Measurements from ENCODE around the gene HECTD4.
"Not testable (repeated sequence)": the region's sequence is repeated elsewhere in the genome, so short reads cannot be mapped to it uniquely, and the experiment has no call there.

HECTD4 gene

DNA sequence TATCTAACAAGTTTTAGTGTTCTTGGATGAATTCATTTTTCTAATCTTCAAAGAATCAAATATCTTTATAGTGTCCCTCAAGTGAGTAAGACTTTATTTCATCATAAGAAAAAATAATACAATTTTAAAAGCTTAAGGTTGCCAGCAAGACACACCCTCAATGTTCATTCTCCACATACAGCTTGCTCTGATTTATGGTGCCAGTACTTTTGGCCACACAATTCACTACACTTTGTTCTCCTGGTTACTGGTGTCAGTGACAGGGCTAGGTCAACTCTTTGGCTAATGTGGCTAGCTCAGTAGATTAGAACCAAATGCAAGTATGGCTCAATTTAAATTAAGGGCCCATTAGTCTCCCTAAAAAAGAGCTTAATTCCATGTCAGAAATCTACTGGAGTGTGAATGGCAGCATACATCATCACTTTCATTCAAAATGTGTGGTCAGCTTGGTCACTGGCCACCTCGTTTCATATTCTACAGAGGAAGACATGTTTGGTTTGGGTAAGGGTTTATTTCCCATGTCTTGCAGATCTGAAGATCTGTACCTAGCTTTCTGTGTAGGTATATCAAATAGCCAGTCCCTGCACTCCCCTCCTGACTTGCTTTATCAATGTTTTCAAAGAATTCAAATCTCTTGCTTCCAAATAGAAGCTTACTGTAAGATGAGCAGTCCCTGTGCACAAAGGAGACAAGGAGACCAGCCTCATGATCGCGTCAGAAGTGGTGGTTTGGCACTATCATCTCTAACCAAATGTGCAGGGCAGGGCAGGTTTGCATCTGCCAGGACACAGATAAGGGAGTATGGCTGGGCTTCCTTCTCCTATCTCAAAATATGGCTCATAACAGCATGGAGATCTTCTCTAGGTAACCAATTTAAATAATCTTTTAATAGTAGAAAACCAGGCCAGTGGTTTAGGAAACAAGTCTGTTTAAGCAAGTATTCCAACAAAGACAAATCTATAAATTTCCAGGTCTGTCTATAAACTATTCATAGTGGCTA lies 31.3 kb downstream of the HECTD4 start:
- peak; percentile 11 for DNase-seq

DNA sequence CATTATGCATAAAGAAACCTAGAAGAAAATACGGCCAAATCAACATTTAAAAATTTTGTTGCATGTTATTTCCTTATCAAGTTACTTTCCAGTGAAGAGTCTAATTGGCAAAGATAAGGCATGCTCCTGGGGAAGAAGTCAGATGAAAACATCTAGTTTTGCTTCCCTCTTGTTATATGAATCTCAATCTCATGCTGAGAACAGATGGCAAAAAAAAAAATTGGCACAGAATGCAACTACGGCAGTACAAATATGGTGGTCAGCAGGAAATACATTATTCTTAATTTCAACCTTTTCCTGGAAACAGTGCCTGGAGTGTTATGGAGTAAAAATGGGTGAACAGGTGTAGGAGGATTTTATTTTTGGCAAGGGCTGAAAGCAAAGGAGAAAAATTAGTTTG lies 32.8 kb downstream of the HECTD4 start:
- no peak for DNase-seq

DNA sequence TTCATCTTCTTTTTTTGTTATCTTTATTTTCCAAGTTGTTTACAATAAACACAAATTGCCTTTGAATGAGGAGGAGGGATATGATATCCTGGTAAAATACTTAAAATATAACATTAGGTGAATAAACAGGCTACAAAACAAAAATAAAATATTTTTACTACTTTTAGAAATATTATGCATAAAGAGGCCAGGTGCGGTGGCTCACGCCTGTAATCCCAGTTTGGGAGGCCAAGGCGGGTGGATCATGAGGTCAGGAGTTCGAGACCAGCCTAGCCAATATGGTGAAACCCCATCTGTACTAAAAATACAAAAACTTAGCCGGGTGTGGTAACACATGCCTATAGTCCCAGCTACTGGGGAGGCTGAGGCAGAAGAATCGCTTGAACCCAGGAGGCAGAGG lies 33.3 kb downstream of the HECTD4 start:
- not testable (repeated sequence) for DNase-seq

- no peak for DNase-seq
Observed at GRCh38 chr12:112347581-112347982, 34.6 kb downstream of the HECTD4 start.

DNA sequence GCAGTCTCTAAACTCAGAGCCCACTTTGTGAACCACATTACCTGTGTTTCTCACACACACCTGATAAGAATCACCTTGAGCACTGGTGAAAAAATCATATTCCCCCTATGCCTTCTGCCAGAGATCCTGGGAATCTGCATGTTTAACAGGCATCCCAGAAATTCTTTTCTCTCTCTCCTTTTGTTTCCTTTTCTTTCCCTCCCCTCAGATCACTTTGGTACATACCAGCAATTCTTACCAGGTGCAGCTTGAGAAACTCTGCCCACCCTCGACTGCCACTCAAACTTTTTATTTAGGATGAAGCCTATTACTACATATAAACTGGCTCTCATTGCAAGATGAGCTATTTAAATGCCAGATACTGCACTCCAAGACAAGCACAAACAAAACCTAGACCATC lies 36.0 kb downstream of the HECTD4 start:
- DNase-seq: no peak

- no peak for DNase-seq
Observed at GRCh38 chr12:112344220-112344619, 38.0 kb downstream of the HECTD4 start.

- DNase-seq: peak; percentile 12
Observed at GRCh38 chr12:112342587-112342986, 39.6 kb downstream of the HECTD4 start.

DNA sequence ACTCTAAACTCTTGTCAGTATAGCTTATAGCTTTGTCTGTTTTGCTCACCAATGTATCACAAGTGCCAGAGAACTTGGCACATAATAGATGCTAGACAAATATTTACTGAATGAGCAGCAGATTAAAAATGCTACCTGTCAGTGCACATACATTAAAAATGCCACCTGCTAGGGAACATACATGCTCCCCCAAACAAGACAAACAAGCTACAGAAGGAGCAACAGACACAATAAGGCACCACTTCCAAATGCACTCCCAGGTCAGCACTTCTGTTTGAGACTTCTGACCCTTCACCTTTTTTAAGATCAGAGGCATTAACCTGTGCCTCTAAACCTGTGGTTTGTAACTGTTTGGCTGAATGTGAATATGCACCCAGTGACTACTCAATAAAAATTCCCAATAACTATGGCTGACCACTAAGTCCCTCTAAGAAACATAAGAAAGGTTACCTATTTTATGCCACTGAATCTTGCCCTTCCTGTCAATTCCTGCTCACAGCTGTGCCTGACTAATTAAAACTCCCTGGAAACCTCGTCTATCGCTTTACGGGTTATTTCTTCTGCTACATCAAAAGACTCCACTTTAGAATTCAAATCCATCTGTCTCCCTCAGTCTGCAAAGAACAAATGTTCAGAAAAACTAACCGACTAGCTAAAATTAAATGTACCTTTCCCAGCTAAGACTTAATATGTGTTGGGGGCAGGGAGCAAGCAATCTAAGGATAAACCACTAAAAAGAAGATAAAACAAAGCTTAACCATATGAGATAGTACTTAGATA lies 41.0 kb downstream of the HECTD4 start:
- DNase-seq: no peak

DNA sequence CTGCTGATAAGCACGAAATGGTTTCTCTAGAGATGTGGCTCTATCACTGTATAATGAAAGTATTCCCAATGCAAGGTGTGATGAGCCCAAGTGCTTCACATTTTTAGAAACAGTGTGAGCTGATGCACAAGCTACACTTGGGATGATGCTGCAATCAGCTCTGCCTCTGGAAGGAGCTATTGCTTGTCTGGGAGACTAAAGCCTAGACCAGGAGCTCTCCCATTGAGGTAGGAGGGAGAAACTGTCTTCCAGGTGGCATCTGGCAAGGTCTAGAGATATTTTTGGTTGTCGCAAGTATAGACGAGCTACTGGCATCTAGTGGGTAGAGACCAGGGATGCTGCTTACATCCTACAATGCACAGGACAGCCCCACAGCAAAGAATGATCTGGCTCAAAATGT lies 42.0 kb downstream of the HECTD4 start:
- no peak for DNase-seq

- not testable (repeated sequence) for DNase-seq
Observed at GRCh38 chr12:112334999-112335398, 47.2 kb downstream of the HECTD4 start.

- DNase-seq: no peak
Observed at GRCh38 chr12:112333019-112333418, 49.2 kb downstream of the HECTD4 start.

DNA sequence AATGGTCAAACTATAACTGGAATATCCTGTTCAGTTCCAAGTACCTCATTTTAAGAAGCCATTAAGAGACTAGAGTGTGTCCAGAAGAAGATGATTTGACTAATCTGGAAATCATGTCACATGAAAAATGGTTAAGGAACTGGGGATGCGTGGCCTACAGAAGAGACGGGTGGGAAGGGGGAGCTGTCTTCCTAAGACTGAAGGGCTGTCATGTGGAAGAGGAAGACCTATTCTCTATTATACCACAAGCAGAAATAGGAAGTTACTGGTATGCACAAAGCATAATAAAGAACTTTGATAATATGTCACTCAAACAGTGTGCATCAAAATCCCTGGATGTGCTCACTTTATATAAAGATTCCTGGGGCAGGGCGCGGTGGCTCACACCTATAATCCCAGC lies 50.3 kb downstream of the HECTD4 start:
- DNase-seq: peak; percentile 35

- no peak for DNase-seq
Observed at GRCh38 chr12:112330706-112331105, 51.5 kb downstream of the HECTD4 start.

DNA sequence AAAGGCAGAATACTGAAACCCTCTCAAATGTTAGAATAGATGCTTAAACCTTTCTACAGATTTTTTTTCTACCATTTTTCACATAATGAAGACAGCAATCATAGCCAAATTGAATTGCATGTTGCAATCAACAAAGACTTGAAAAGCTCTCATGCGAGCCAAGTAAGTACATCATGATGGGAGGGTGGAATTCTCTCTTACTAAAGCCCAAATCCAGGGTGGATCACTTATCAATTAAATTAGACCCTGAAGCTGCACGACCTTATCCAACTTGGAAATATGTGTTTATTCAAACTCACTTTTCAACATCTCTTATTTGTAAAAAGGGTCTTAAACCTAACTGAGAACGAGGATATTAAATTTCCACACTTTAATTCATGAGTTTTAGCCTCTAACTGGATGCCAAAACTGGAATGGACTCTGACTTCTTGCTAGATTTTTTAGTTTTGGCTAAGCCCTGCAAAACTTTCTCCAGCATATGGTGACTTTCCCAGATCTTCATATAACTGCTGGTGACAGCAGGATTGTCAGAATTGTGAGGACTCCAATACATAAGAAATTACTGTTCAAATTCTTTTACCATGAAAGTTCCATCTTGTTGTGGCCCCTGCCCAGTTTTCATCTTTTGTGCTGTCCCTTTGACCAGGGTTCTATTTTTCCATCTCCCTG lies 53.6 kb downstream of the HECTD4 start:
- no peak for DNase-seq

- DNase-seq: no peak
Observed at GRCh38 chr12:112327209-112327938, 54.9 kb downstream of the HECTD4 start.

GRCh38 chr12:112325622-112326207 lies 56.5 kb downstream of the HECTD4 start:
- DNase-seq: no peak

DNA sequence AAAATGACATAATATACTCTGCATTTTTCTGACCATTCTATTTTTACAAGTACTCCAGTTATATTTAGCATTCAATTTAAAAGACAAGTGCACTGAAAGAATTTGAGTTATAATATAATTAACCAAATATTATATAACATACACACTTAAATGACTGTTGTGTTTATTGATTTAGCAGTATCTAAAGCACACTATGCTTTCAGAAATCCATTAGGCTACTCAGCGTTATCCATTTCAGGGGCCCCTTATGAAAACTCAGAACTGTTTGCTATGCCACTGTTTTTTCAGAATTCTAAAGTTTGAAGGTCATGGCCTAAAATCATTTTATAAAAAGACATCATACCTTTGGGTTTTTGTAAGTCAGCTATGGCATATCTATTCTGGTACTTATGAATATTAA lies 57.1 kb downstream of the HECTD4 start:
- DNase-seq: no peak

DNA sequence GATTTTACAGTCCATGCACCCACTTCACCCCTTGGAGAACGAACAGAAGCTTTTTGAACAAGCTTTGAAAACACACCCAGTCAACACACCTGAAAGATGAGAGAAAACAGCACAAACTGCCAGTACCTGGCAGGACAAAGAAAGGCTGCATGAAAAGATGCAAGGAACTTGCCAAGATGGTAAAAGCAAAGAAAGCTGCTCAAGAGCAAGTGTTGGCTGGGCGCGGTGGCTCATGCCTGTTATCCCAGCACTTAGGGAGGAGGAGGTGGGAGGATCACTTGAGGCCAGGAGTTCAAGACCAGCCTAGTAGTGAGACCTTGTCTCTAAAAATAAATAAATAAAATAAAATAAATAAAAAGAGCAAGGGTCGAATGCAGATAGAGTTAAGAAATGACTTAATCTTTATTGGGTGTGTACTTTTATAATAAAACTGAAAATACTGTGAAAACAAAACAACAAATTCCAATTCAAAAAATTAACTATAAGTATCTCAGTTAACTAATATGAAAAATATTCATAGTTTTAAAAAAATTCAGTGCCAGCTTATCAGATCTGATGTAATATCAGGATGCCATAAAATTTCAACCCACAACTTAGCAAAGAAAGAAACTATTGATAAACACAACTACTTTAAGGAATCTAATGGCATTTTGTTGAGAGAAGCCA lies 59.2 kb downstream of the HECTD4 start:
- DNase-seq: no peak

DNA sequence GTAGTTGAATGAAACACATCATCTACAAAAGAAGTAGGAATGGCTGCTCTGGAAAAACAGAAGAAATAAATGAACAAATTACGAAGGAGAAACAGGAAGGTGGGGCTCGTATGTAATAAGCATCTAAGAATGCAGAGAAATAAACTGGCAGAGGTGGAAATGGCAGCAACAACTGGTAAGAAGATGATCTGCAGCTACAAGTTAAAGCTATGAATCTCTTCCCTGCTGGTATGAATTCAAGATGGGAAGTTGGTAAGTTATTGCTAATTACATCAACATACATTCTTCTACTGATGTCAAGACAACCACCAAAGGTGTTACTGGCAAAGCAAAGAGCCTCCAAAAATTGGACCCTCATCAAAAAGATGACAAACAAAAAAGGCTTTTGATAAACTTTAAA lies 59.8 kb downstream of the HECTD4 start:
- DNase-seq: no peak

DNA sequence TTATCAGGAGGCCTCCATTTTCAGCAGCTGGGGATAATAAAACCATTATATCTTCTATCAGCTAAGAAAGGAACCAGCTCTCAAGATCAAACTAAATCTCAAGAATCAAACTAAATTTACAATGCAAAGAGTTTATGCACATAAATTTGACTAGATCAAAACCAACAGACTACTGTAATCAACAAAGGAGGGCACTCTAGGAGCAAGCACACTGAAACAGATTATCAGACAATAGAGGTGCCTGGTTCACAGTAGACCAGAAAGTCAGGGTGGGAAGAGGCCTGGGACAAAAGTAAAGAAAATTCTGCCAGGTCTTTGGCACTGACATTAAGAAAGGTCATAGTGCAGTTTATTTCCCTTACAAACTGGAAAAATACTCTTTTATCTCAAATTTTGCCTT lies 61.0 kb downstream of the HECTD4 start:
- DNase-seq: no peak

GRCh38 chr12:112319395-112319794 lies 62.8 kb downstream of the HECTD4 start:
- DNase-seq: no peak

GRCh38 chr12:112317481-112317880 lies 64.8 kb downstream of the HECTD4 start:
- no peak for DNase-seq
